Activated T-cell treated with anti-CD3 and anti-CD28 coated beads for 48 hours (primary cell): ENCODE results near the gene HEATR9.

ENCODE experiments used
- DNase-seq: peaks from one replicate; pipeline ENCODE4 v3.0.0-alpha.2; 2020; ENCODE audit warnings: low read depth

HEATR9 gene

GRCh38 chr17:35864853-35865252 lies 3.8 kb downstream of the HEATR9 start:
- no peak for DNase-seq

- DNase-seq = no peak
These were observed 12.1 kb downstream of the HEATR9 start for GRCh38 chr17:35856603-35857002.

GRCh38 chr17:35855965-35856364 lies 12.7 kb downstream of the HEATR9 start:
- no peak for DNase-seq

- DNase-seq = peak; percentile 30
These were observed 19.0 kb downstream of the HEATR9 start for GRCh38 chr17:35849469-35850348.

GRCh38 chr17:35847633-35848373 lies 20.9 kb downstream of the HEATR9 start:
- no peak for DNase-seq

GRCh38 chr17:35847006-35847405 lies 21.7 kb downstream of the HEATR9 start:
- DNase-seq = no peak

- DNase-seq = no peak
These were observed 22.5 kb downstream of the HEATR9 start for GRCh38 chr17:35846055-35846809.

GRCh38 chr17:35844547-35844946 lies 24.1 kb downstream of the HEATR9 start:
- no peak for DNase-seq

GRCh38 chr17:35843698-35844097 lies 25.0 kb downstream of the HEATR9 start:
- no peak for DNase-seq

GRCh38 chr17:35842239-35842638 lies 26.5 kb downstream of the HEATR9 start:
- DNase-seq = no peak

- no peak for DNase-seq
These were observed 27.2 kb downstream of the HEATR9 start for GRCh38 chr17:35841505-35841904.

- DNase-seq = no peak
These were observed 27.6 kb downstream of the HEATR9 start for GRCh38 chr17:35841101-35841500.

- DNase-seq = no peak
These were observed 43.5 kb downstream of the HEATR9 start for GRCh38 chr17:35825206-35825605.

- no peak for DNase-seq
These were observed 47.4 kb downstream of the HEATR9 start for GRCh38 chr17:35821308-35821707.

- no peak for DNase-seq
These were observed 49.2 kb downstream of the HEATR9 start for GRCh38 chr17:35819455-35819854.

GRCh38 chr17:35817196-35817595 lies 51.5 kb downstream of the HEATR9 start:
- no peak for DNase-seq

- DNase-seq = no peak
These were observed 52.0 kb downstream of the HEATR9 start for GRCh38 chr17:35816723-35817122.

- DNase-seq = no peak
These were observed 56.2 kb downstream of the HEATR9 start for GRCh38 chr17:35812456-35812855.

GRCh38 chr17:35811759-35812158 lies 56.9 kb downstream of the HEATR9 start:
- no peak for DNase-seq

GRCh38 chr17:35809855-35810461 lies 58.7 kb downstream of the HEATR9 start:
- DNase-seq = no peak

- peak; percentile 95 for DNase-seq
These were observed 59.5 kb downstream of the HEATR9 start, which contains the start of gene TAF15 for GRCh38 chr17:35808962-35809854. TAF15 (plus strand) TSS chr17:35809484; CDS start chr17:35809570, 86 bp downstream.
